ENCODE data around the gene ABCF2. TPM values are rescaled to one million over a fixed set of nuclear protein-coding genes. Genes with fewer than 3 reads are reported as not detected.
A peak's percentile ranks its signal among the peaks of the same experiment; 100 is the strongest.

Gene ABCF2
- total RNA-seq, 4 donors from 2014 or later: 10.0 to 30.8 (median 27.8) TPM

DNA sequence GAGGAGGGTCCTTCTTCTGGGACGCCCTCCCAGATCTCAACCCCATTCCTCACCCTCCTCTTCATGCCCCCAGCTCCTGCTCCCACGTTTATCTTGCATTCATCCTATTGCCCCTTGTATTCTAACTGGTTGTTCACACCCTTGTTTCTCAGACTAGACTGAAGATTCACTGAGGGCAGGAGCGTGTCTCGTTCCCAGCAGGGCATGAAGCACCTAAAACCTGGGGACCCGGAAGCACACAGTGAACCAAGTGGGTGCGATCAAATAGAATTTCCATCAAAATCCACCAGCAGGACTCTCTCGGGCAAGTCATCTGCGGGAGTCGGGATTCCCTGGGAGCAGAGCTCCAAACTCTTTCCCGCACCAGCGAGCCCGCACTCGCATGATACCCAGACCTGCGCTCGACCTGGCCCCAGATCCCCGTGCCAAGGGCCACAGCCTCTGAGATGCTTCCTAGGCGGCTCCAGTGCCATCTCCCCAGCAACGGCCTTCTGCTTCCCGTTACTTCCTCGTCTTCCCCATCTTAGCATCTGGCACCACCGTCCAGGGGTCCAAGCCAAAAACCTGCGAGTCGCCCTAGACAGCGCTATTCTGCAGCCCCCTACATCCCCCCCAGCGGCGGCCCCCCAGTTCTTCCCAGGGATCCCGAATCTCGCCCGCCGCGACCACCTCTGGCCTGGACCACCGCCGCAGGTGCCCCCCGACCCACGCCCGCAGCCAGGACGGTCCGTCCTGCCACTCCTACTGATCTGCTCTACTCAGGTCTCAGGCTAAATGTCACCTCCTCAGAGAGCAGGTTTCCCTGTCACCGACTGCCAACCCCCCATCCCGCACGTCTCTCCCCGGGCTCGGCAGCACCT, 53.4 kb downstream of the ABCF2 start:
- no peak overlapping the region for H3K27ac ChIP-seq
- DNase-seq: no peak
- no peaks in the 10 kb centered on the region for H3K36me3 ChIP-seq
- H3K9me3 ChIP-seq: no peaks in the 10 kb centered on the region
- 84 to 85% methylated on average over 15 to 43 of the region's 43 CpGs for WGBS, 2 donors (ENCODE audit: low coverage in 1 of 2)
- in situ Hi-C loops (cut with MboI; ENCODE audit: low pct_ligation_motif_present in 1 of 4, low pct_unique_long_range_greater_than_20kb in 1 of 4, low sequenced_read_pairs in 3 of 4): loop anchor here in 2 of 4 donors (5.0 to 10.0 kb wide), 2 partner anchors 46 to 49 kb away; no protein-coding TSS in a partner anchor
- intact Hi-C loops (cut with DNase I; ENCODE audit: low total_unique reads): loop anchor here (5.0 kb wide), 1 partner anchor 129 kb away; no protein-coding TSS in a partner anchor
- H3K4me1 ChIP-seq: no peaks in the 10 kb centered on the region
- TF ChIP-seq POLR2AphosphoS5 (IDR thresholded peaks at IDR 0.05): no peak
- no peak for TF ChIP-seq POLR2A (IDR thresholded peaks at IDR 0.05)
- peaks cover 77% of the 10 kb centered on the region for H3K27me3 ChIP-seq
- H3K4me3 ChIP-seq: no peak overlapping the region

DNA sequence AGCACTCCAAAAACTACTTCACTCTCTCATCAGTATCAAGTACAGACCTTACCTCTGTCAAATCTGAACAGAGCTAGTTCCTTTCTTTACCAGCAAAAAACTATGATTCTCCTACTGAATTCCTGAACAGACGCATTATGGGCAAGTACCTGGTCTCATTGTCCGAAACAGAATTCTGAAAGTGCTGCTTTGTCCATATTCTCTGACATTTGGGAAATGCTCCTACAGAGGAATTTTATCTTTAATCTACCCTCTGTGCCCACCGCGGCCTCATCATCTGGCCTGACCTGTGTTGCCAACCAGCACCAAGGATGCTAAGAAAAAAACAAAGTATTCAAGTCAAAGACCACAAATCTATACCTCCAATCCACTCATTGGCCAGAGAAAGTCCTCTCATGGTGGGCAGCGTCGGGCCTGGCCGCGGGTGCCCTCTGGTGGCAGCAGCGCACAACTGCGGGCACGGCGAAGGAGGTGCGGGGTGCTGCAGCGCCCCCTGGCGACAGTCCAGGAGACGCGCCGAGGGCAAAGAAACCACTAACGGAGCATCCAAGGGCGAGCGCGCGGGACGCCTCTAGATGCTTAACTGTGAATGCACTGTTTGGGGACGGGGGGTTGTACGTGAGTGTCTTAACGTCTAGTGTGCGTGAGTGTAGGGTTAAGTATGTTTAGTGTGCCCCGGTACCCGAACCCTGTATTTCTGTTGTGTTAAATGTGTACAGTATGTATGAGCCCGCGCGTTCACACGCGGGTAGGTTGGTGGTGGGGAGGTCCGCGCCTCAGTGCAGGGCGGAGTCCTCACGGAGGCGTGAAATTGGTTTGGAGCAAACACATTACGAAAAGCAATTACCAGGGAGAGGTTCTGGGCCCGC, 54.5 kb downstream of the ABCF2 start:
- in situ Hi-C loops (cut with MboI; ENCODE audit: low pct_ligation_motif_present in 1 of 4, low pct_unique_long_range_greater_than_20kb in 1 of 4, low sequenced_read_pairs in 3 of 4) (loop anchor here in 2 of 4 donors (5.0 to 10.0 kb wide), 2 partner anchors 45 to 48 kb away; no protein-coding TSS in a partner anchor), intact Hi-C loops (cut with DNase I; ENCODE audit: low total_unique reads) (loop anchor here (5.0 kb wide), 1 partner anchor 130 kb away; no protein-coding TSS in a partner anchor)
- H3K9me3 ChIP-seq: no peaks in the 10 kb centered on the region
- WGBS, 2 donors (ENCODE audit: low coverage in 1 of 2): 21 to 85% methylated on average over 2 to 42 of the region's 42 CpGs
- DNase-seq: peak; percentile 78
- H3K4me3 ChIP-seq: no peak overlapping the region
- H3K36me3 ChIP-seq: no peaks in the 10 kb centered on the region
- H3K27me3 ChIP-seq: peaks cover 88% of the 10 kb centered on the region
- TF ChIP-seq POLR2AphosphoS5 (IDR thresholded peaks at IDR 0.05) (no peak), EP300 (IDR thresholded peaks at IDR 0.05; ENCODE audit: low read depth) (no peak)
- TF ChIP-seq, protein P1, sequence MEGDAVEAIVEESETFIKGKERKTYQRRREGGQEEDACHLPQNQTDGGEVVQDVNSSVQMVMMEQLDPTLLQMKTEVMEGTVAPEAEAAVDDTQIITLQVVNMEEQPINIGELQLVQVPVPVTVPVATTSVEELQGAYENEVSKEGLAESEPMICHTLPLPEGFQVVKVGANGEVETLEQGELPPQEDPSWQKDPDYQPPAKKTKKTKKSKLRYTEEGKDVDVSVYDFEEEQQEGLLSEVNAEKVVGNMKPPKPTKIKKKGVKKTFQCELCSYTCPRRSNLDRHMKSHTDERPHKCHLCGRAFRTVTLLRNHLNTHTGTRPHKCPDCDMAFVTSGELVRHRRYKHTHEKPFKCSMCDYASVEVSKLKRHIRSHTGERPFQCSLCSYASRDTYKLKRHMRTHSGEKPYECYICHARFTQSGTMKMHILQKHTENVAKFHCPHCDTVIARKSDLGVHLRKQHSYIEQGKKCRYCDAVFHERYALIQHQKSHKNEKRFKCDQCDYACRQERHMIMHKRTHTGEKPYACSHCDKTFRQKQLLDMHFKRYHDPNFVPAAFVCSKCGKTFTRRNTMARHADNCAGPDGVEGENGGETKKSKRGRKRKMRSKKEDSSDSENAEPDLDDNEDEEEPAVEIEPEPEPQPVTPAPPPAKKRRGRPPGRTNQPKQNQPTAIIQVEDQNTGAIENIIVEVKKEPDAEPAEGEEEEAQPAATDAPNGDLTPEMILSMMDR (IDR thresholded peaks at IDR 0.05): peak; percentile 100
- peaks cover 6 to 10% (median 9%) of the 10 kb centered on the region in 4 donors for H3K4me1 ChIP-seq
- H3K27ac ChIP-seq: no peak overlapping the region

DNA sequence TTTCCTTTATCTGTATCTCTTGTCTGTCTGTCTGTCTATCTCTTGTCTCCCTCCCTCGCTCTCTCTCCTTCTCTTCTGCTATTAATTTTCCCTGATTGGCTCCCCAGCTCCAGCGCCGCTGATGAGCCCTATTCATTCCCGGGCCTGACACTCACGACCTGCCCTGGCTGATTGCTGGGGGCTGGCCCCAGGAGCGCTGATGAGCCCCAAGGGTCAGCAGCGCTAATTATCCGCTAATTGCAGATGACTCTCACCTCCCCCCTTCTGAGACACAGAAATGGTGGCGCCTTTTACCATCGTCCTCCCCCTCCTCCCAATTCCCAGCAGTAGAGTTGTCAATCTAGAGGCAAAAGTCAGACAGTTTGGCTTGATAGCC, 58.2 kb downstream of the ABCF2 start:
- WGBS, 2 donors (ENCODE audit: low coverage in 1 of 2): 42 to 47% methylated on average over 3 to 10 of the region's 10 CpGs
- no peak for DNase-seq
- intact Hi-C loops (cut with DNase I; ENCODE audit: low total_unique reads) (loop anchor here (5.0 kb wide), 1 partner anchor 46 kb away; no protein-coding TSS in a partner anchor), in situ Hi-C loops (cut with MboI; ENCODE audit: low pct_ligation_motif_present in 1 of 4, low pct_unique_long_range_greater_than_20kb in 1 of 4, low sequenced_read_pairs in 3 of 4) (no loop called here)
- H3K4me1 ChIP-seq: peaks cover 13 to 18% (median 18%) of the 10 kb centered on the region in 4 donors
- H3K27me3 ChIP-seq: peaks cover 93% of the 10 kb centered on the region
- H3K4me3 ChIP-seq: no peak overlapping the region
- no peak overlapping the region for H3K27ac ChIP-seq
- no peaks in the 10 kb centered on the region for H3K36me3 ChIP-seq
- TF ChIP-seq POLR2A (IDR thresholded peaks at IDR 0.05): no peak
- TF ChIP-seq EP300 (IDR thresholded peaks at IDR 0.05; ENCODE audit: low read depth): no peak
- no peak for TF ChIP-seq POLR2AphosphoS5 (IDR thresholded peaks at IDR 0.05)
- TF ChIP-seq, protein P1 (IDR thresholded peaks at IDR 0.05): no peak
- H3K9me3 ChIP-seq: no peaks in the 10 kb centered on the region

DNA sequence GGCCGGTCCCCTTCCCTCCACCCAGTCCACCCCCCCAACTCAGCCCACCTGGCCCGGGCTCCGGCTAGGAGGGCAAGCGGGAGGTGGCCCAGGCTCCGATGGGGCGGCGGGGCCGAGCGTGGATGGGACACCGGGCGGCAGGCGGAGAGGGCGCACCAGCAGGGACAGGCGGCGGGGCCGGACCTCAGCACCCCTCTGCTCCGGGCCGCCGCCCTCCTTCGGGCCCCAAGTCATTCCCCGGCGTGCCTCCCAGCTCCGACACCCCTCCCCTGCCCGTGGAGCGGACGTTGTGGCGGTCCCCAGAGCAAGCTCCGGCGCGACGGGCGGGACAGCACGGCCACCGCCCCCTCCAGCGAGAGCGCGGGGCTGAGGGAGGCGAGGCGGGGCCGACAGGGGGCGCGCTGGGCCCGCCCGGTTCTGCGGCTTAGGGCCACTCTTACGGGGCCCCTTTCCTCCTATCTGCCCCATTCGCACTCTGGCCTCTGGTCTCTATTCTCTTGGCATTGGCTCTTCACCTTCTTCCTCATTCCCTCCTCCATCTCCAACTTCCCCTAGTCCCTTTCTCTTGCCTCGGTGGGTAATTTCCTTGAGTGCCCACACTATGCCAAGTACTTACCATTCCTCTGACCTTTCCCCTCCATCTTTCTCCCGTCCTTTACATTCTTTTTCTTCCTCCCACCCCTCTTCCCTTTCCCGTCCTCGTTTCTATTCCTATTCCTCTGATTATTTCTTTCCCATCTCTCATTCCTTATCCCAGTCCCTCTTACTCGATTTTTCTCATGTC, 58.8 kb downstream of the ABCF2 start:
- peak; percentile 46 for DNase-seq
- H3K27me3 ChIP-seq: peaks cover 93% of the 10 kb centered on the region

More for the DNA sequence above, 58.8 kb downstream of the ABCF2 start:
- TF ChIP-seq EP300 (IDR thresholded peaks at IDR 0.05; ENCODE audit: low read depth): no peak
- TF ChIP-seq POLR2A (IDR thresholded peaks at IDR 0.05): no peak
- TF ChIP-seq, protein P1 (IDR thresholded peaks at IDR 0.05): peak; percentile 26 to 64 (median 54)
- Histone ChIP-seq H3K4me3 (peak overlapping the region; percentile 17 to 52 (median 30)), H3K9me3 (no peaks in the 10 kb centered on the region), H3K27ac (no peak overlapping the region), H3K4me1 (peaks cover 13 to 18% (median 18%) of the 10 kb centered on the region in 4 donors), H3K36me3 (no peaks in the 10 kb centered on the region)
- WGBS, 2 donors (ENCODE audit: low coverage in 1 of 2): 4 to 5% methylated on average over 4 to 16 of the region's 52 CpGs
- in situ Hi-C loops (cut with MboI; ENCODE audit: low pct_ligation_motif_present in 1 of 4, low pct_unique_long_range_greater_than_20kb in 1 of 4, low sequenced_read_pairs in 3 of 4): no loop called here
- intact Hi-C loops (cut with DNase I; ENCODE audit: low total_unique reads): loop anchor here (5.0 kb wide), 1 partner anchor 46 kb away; no protein-coding TSS in a partner anchor
